B cell (primary cell): Measurements from ENCODE around the gene PXDC1.

ENCODE experiments used
- CTCF ChIP-seq: fragments of 200-600 bp; IDR thresholded peaks from one replicate; pipeline ENCODE4 v1.8.0; 2022; ENCODE audit warnings: antibody characterized with exemption, mild to moderate bottlenecking
- EZH2 ChIP-seq: IDR thresholded peaks from 2 replicates; pipeline ENCODE4 v1.6.1; 2012; ENCODE audit warnings: borderline replicate concordance, low read depth, mild to moderate bottlenecking, moderate library complexity, low read length; ENCODE audit not compliant: insufficient read depth, poor library complexity, severe bottlenecking

DNA sequence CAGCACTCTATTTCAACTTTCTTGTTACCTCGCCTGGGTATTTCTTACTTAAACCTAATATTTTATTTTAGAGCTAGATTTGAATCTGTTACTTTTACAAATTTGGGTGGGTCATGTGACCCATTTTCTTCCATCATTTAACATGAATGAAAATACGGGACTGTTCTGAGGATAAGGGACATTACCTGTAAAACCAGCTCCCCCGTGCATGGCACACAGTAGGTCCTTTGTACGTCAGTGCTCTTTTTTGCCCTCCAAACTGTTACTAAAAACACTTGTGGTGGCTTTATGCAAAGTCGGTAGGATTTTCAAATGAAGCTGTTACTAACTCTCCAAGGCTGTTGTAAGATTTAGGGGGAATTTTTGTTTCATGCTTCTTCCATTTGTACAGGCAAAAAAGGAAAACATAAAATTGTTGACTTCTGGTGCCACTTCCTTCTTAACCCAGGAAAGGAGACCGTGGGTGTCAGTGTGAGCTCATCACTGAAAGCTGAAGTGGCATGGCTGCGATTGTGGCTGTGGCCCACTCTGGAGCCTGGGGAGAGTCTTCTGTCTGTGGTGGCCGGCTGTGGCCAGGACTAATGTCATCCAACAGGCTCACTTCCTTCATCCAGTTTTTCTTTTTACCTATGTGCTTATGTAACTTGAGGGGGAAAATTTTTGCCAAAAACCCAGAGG, 40.2 kb upstream of the PXDC1 start:
- TF ChIP-seq CTCF (no peak), EZH2 (no peak)
